H1 (cell line): Measurements from ENCODE around the gene TRPV6. TPM values are rescaled to one million over a fixed set of nuclear protein-coding genes. Genes with fewer than 3 reads are reported as not detected.

Experiments
- TAF7 ChIP-seq: optimal IDR thresholded peaks from 2 replicates; pipeline ENCODE3; 2011; ENCODE audit warnings: low read depth, mild to moderate bottlenecking, inconsistent platforms, low read length, moderate library complexity, borderline replicate concordance
- polyA plus RNA-seq, 7 experiments: library from polyadenylated mRNA; depleted of rRNA in 3 of 7; stranded (reverse) in 5 of 7; unstranded in 2 of 7; fragments of >200 nt in 5 of 7; fragments of 200-250 nt in 2 of 7; gene quantifications; 1 replicate in 5 of 7; 2 replicates in 1 of 7; 4 replicates in 1 of 7; pipeline versions ENCODE4 v1.2.1 to v1.2.3, GENCODE V29; 2011 to 2013; ENCODE audit warnings: missing spikeins in 2 of 7, mixed read lengths in 2 of 7
- total RNA-seq: library from RNA; stranded (reverse); fragmentation: NEBNext Ultra II Directional; extraction: Animal tissue kit (Norgen Biotek cat#: 25700); gene quantifications from 2 replicates; pipeline ENCODE4 v1.2.1, GENCODE V29; 2021

The TRPV6 gene
- total and polyA plus RNA-seq, 2 of the 8 experiments (the other 6 are each of a cell fraction or from before 2014, with no cell fraction given): 0.52 to 1.1 TPM

- TF ChIP-seq TAF7: no peak
These were observed 14.8 kb downstream of the TRPV6 start (continued) for GRCh38 chr7:142870566-142871259.
